ENCODE measurements around the gene ABCA4. TPM values are rescaled to one million over a fixed set of nuclear protein-coding genes. Genes with fewer than 3 reads are reported as not detected.

The ABCA4 gene
- total and polyA plus RNA-seq, 8 donors = 0.08 to 1.2 (median 0.37) TPM; not detected in 5

GRCh38 chr1:94146273-94146672, 25.3 kb upstream of the ABCA4 start:
- WGBS, 5 donors = 88 to 98% (median 94%) methylated on average over 5 of the region's 5 CpGs
- Histone ChIP-seq H3K36me3 (no peaks in the 10 kb centered on the region), H3K27me3 (no peaks in the 10 kb centered on the region), H3K27ac (no peak overlapping the region), H3K4me3 (no peak overlapping the region), H3K9me3 (no peaks in the 10 kb centered on the region), H3K4me1 (peaks cover 0 to 5% (median 0%) of the 10 kb centered on the region in 4 donors)
- TF ChIP-seq EP300 (IDR thresholded peaks at IDR 0.05) (no peak), POLR2AphosphoS5 (IDR thresholded peaks at IDR 0.05) (no peak), POLR2A (IDR thresholded peaks at IDR 0.05) (no peak)
- TF ChIP-seq, protein P1, sequence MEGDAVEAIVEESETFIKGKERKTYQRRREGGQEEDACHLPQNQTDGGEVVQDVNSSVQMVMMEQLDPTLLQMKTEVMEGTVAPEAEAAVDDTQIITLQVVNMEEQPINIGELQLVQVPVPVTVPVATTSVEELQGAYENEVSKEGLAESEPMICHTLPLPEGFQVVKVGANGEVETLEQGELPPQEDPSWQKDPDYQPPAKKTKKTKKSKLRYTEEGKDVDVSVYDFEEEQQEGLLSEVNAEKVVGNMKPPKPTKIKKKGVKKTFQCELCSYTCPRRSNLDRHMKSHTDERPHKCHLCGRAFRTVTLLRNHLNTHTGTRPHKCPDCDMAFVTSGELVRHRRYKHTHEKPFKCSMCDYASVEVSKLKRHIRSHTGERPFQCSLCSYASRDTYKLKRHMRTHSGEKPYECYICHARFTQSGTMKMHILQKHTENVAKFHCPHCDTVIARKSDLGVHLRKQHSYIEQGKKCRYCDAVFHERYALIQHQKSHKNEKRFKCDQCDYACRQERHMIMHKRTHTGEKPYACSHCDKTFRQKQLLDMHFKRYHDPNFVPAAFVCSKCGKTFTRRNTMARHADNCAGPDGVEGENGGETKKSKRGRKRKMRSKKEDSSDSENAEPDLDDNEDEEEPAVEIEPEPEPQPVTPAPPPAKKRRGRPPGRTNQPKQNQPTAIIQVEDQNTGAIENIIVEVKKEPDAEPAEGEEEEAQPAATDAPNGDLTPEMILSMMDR (IDR thresholded peaks at IDR 0.05) = no peak
- no peak for DNase-seq
- intact Hi-C loops (cut with DNase I; ENCODE audit: low total_unique reads) = no loop called here

GRCh38 chr1:94144836-94145235, 23.9 kb upstream of the ABCA4 start:
- intact Hi-C loops (cut with DNase I; ENCODE audit: low total_unique reads) = no loop called here
- H3K4me3 ChIP-seq = no peak overlapping the region
- H3K9me3 ChIP-seq = no peaks in the 10 kb centered on the region
- no peaks in the 10 kb centered on the region for H3K36me3 ChIP-seq
- no peak overlapping the region for H3K27ac ChIP-seq
- WGBS, 5 donors = 61 to 92% (median 71%) methylated on average over 1 of the region's 1 CpG
- TF ChIP-seq, protein P1 (IDR thresholded peaks at IDR 0.05) = no peak
- TF ChIP-seq POLR2A (IDR thresholded peaks at IDR 0.05) (no peak), EP300 (IDR thresholded peaks at IDR 0.05) (no peak)
- H3K27me3 ChIP-seq = no peaks in the 10 kb centered on the region
- DNase-seq = no peak
- peaks cover 0 to 5% (median 0%) of the 10 kb centered on the region in 4 donors for H3K4me1 ChIP-seq

DNA sequence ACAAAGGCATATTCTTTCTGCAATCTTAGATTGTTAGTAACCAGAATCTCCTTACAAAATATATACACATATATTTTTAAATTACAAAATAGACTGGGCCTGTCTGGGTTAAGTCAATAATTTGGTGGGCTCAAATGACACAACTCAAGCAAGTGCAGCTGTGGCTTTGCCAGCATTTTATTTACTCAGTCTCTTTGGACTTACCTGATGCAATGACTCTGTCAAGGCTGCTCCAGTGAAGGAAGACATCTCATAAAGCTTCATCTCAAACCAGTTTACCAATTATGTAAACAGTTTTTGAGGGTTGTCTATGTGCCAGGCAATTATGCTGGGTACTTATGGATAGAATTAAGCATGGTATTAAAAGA, 22.8 kb upstream of the ABCA4 start:
- DNase-seq = no peak
- Histone ChIP-seq H3K27ac (no peak overlapping the region), H3K36me3 (no peaks in the 10 kb centered on the region), H3K27me3 (no peaks in the 10 kb centered on the region), H3K9me3 (no peaks in the 10 kb centered on the region), H3K4me3 (no peak overlapping the region), H3K4me1 (peaks cover 0 to 5% (median 0%) of the 10 kb centered on the region in 4 donors)
- TF ChIP-seq, protein P1 (IDR thresholded peaks at IDR 0.05) = no peak
- TF ChIP-seq POLR2A (IDR thresholded peaks at IDR 0.05) (no peak), POLR2AphosphoS5 (IDR thresholded peaks at IDR 0.05) (no peak), EP300 (IDR thresholded peaks at IDR 0.05) (no peak)
- intact Hi-C loops (cut with DNase I; ENCODE audit: low total_unique reads) = no loop called here

GRCh38 chr1:94143173-94143808, 22.3 kb upstream of the ABCA4 start:
- intact Hi-C loops (cut with DNase I; ENCODE audit: low total_unique reads) = no loop called here
- Histone ChIP-seq H3K36me3 (no peaks in the 10 kb centered on the region), H3K4me1 (peaks cover 0 to 5% (median 0%) of the 10 kb centered on the region in 4 donors), H3K27ac (no peak overlapping the region), H3K27me3 (no peaks in the 10 kb centered on the region), H3K9me3 (no peaks in the 10 kb centered on the region), H3K4me3 (no peak overlapping the region)
- DNase-seq = no peak
- WGBS, 5 donors = 58 to 63% (median 61%) methylated on average over 2 of the region's 2 CpGs
- TF ChIP-seq EP300 (IDR thresholded peaks at IDR 0.05) (no peak), POLR2AphosphoS5 (IDR thresholded peaks at IDR 0.05) (no peak), POLR2A (IDR thresholded peaks at IDR 0.05) (no peak)
- TF ChIP-seq, protein P1 (IDR thresholded peaks at IDR 0.05) = no peak

All from stomach (tissue), 9 donors.